ENCODE measurements around the gene KIAA0408.

Gene KIAA0408

GRCh38 chr6:127459231-127459641, at the start of gene KIAA0408:
Gene KIAA0408 (minus strand): TSS chr6:127459389. CDS start chr6:127453981, 5,408 bp downstream.
- FAIRE-seq, result no peak

GRCh38 chr6:127506894-127507293, 47.7 kb upstream of the KIAA0408 start:
- DNase-seq (ENCODE audit: insufficient read length, low spot score), result no peak
- FAIRE-seq, result no peak

More at GRCh38 chr6:127459231-127459641, at the start of gene KIAA0408:
- DNase-seq (ENCODE audit: insufficient read length, low spot score), result no peak

- FAIRE-seq (no peak), DNase-seq (ENCODE audit: insufficient read length, low spot score) (no peak)
These were observed 43.8 kb upstream of the KIAA0408 start for GRCh38 chr6:127503022-127503421.

- DNase-seq (ENCODE audit: insufficient read length, low spot score) (no peak), FAIRE-seq (no peak)
These were observed 38.2 kb upstream of the KIAA0408 start for GRCh38 chr6:127497410-127497809.

GRCh38 chr6:127496471-127496870, 37.3 kb upstream of the KIAA0408 start:
- DNase-seq (ENCODE audit: insufficient read length, low spot score), result no peak
- no peak for FAIRE-seq

- DNase-seq (ENCODE audit: insufficient read length, low spot score) (no peak), FAIRE-seq (no peak)
These were observed 35.1 kb upstream of the KIAA0408 start for GRCh38 chr6:127494240-127494767.

GRCh38 chr6:127489248-127489647, 30.1 kb upstream of the KIAA0408 start:
- FAIRE-seq (no peak), DNase-seq (ENCODE audit: insufficient read length, low spot score) (no peak)

GRCh38 chr6:127486934-127487333, 27.7 kb upstream of the KIAA0408 start:
- FAIRE-seq, result no peak
- no peak for DNase-seq (ENCODE audit: insufficient read length, low spot score)

GRCh38 chr6:127484212-127484863, 25.1 kb upstream of the KIAA0408 start:
- DNase-seq (ENCODE audit: insufficient read length, low spot score) (peak; percentile 44), FAIRE-seq (peak; percentile 96)

GRCh38 chr6:127483399-127484055, 24.3 kb upstream of the KIAA0408 start:
- FAIRE-seq, result peak; percentile 26
- no peak for DNase-seq (ENCODE audit: insufficient read length, low spot score)

- FAIRE-seq, result no peak
These were observed 23.1 kb upstream of the KIAA0408 start for GRCh38 chr6:127482325-127482724.

GRCh38 chr6:127481628-127482027, 22.4 kb upstream of the KIAA0408 start:
- no peak for FAIRE-seq
- DNase-seq (ENCODE audit: insufficient read length, low spot score), result no peak

More at GRCh38 chr6:127482325-127482724, 23.1 kb upstream of the KIAA0408 start:
- no peak for DNase-seq (ENCODE audit: insufficient read length, low spot score)

- DNase-seq (ENCODE audit: insufficient read length, low spot score), result no peak
- no peak for FAIRE-seq
These were observed 21.9 kb upstream of the KIAA0408 start for GRCh38 chr6:127481111-127481510.

GRCh38 chr6:127477658-127478057, 18.5 kb upstream of the KIAA0408 start:
- DNase-seq (ENCODE audit: insufficient read length, low spot score), result no peak
- no peak for FAIRE-seq

GRCh38 chr6:127475823-127476176, 16.6 kb upstream of the KIAA0408 start:
- FAIRE-seq (no peak), DNase-seq (ENCODE audit: insufficient read length, low spot score) (no peak)

- DNase-seq (ENCODE audit: insufficient read length, low spot score), result no peak
- no peak for FAIRE-seq
These were observed 16.1 kb upstream of the KIAA0408 start for GRCh38 chr6:127475135-127475822.

- DNase-seq (ENCODE audit: insufficient read length, low spot score), result no peak
- no peak for FAIRE-seq
These were observed 12.4 kb upstream of the KIAA0408 start for GRCh38 chr6:127471379-127472255.

GRCh38 chr6:127468936-127469335, 9.7 kb upstream of the KIAA0408 start:
- DNase-seq (ENCODE audit: insufficient read length, low spot score), result no peak
- FAIRE-seq, result no peak

- FAIRE-seq, result no peak
- DNase-seq (ENCODE audit: insufficient read length, low spot score), result no peak
These were observed 7.2 kb upstream of the KIAA0408 start for GRCh38 chr6:127466416-127466815.

GRCh38 chr6:127464881-127465459, 5.8 kb upstream of the KIAA0408 start:
- DNase-seq (ENCODE audit: insufficient read length, low spot score) (peak; percentile 39), FAIRE-seq (peak; percentile 86)
